Measurements from ENCODE around the gene TDP2. TPM values are rescaled to one million over a fixed set of nuclear protein-coding genes. Genes with fewer than 3 reads are reported as not detected.

TDP2 gene
- total RNA-seq, 3 donors from 2014 or later: 31.5 to 40.6 (median 37.2) TPM

DNA sequence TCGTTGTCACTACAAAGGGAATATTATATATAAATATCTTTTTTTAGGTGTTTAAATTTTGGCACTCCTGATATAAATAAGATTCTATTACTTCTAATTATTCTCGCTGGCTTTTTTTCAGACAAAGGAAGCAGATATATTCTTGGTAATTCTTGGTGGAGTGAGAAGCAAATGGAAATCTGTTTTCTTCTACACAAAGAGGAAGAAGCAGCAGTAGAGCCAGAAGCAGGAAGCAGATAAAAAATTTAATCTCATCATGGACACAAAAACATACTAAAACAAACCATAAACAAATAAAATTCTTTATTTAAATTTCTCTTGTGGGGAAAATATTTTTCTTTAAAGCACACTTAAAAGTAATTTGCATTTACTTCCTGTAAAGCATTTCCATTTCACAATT is 17.0 kb downstream of the TDP2 start:
- intact Hi-C loops (cut with DNase I; ENCODE audit: low total_unique reads): no loop called here
- DNase-seq (ENCODE audit: low spot score in 2 of 2): no peak
- Histone ChIP-seq H3K4me1 (no peaks in the 10 kb centered on the region), H3K9me3 (no peaks in the 10 kb centered on the region), H3K27ac (no peak overlapping the region), H3K27me3 (no peaks in the 10 kb centered on the region), H3K4me3 (no peak overlapping the region), H3K36me3 (no peaks in the 10 kb centered on the region)
- no peak for TF ChIP-seq CTCF (IDR thresholded peaks at IDR 0.05)
- TF ChIP-seq POLR2AphosphoS5 (IDR thresholded peaks at IDR 0.05): no peak
- TF ChIP-seq POLR2A (IDR thresholded peaks at IDR 0.05): no peak

- no peaks in the 10 kb centered on the region for H3K9me3 ChIP-seq
- H3K27me3 ChIP-seq: peaks cover 0 to 9% of the 10 kb centered on the region in 2 donors
- intact Hi-C loops (cut with DNase I; ENCODE audit: low total_unique reads): no loop called here
- H3K4me1 ChIP-seq: no peaks in the 10 kb centered on the region
- H3K27ac ChIP-seq: no peak overlapping the region
- no peak for TF ChIP-seq POLR2AphosphoS5 (IDR thresholded peaks at IDR 0.05)
- no peak for TF ChIP-seq CTCF (IDR thresholded peaks at IDR 0.05)
- no peak for TF ChIP-seq POLR2A (IDR thresholded peaks at IDR 0.05)
- H3K36me3 ChIP-seq: no peaks in the 10 kb centered on the region
- DNase-seq (ENCODE audit: low spot score in 2 of 2): no peak
- H3K4me3 ChIP-seq: no peak overlapping the region
Observed at GRCh38 chr6:24648276-24648675, 18.4 kb downstream of the TDP2 start.

GRCh38 chr6:24646771-24647170 is 19.9 kb downstream of the TDP2 start:
- intact Hi-C loops (cut with DNase I; ENCODE audit: low total_unique reads): no loop called here
- Histone ChIP-seq H3K9me3 (no peaks in the 10 kb centered on the region), H3K36me3 (no peaks in the 10 kb centered on the region), H3K4me3 (no peak overlapping the region), H3K27me3 (peaks cover 0 to 9% of the 10 kb centered on the region in 2 donors), H3K4me1 (no peaks in the 10 kb centered on the region), H3K27ac (no peak overlapping the region)
- no peak for DNase-seq (ENCODE audit: low spot score in 2 of 2)
- no peak for TF ChIP-seq CTCF (IDR thresholded peaks at IDR 0.05)

GRCh38 chr6:24644377-24644776 is 22.3 kb downstream of the TDP2 start:
- Histone ChIP-seq H3K4me3 (no peak overlapping the region), H3K4me1 (no peaks in the 10 kb centered on the region), H3K27me3 (peaks cover 0 to 9% of the 10 kb centered on the region in 2 donors), H3K27ac (no peak overlapping the region), H3K9me3 (no peaks in the 10 kb centered on the region), H3K36me3 (no peaks in the 10 kb centered on the region)
- TF ChIP-seq POLR2A (IDR thresholded peaks at IDR 0.05) (no peak), CTCF (IDR thresholded peaks at IDR 0.05) (no peak), POLR2AphosphoS5 (IDR thresholded peaks at IDR 0.05) (no peak)
- no peak for DNase-seq (ENCODE audit: low spot score in 2 of 2)
- intact Hi-C loops (cut with DNase I; ENCODE audit: low total_unique reads): no loop called here

DNA sequence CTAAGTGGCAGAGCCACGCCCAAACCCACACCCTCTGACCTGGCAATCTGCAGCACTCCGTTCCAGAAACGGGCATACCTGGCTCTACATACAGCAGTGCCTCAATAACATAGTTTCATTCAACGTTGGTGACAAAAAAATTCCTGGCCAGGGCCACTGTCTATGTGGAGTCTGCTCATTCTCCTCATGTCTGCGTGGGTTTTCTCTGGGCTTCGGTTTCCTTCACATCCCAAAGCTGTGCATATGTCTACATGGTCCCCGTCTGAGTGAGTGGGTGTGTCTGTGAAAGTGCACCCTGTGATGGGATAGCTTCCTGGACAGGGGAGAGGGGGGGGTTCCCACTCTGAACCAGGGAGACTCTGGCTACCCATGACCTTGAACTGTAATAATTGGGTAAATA is 22.8 kb downstream of the TDP2 start:
- intact Hi-C loops (cut with DNase I; ENCODE audit: low total_unique reads): no loop called here
- no peak for DNase-seq (ENCODE audit: low spot score in 2 of 2)
- no peaks in the 10 kb centered on the region for H3K4me1 ChIP-seq

More for the DNA sequence above, 22.8 kb downstream of the TDP2 start:
- H3K27ac ChIP-seq: no peak overlapping the region
- H3K27me3 ChIP-seq: peaks cover 0 to 9% of the 10 kb centered on the region in 2 donors
- H3K9me3 ChIP-seq: no peaks in the 10 kb centered on the region
- TF ChIP-seq POLR2A (IDR thresholded peaks at IDR 0.05) (no peak), CTCF (IDR thresholded peaks at IDR 0.05) (no peak), POLR2AphosphoS5 (IDR thresholded peaks at IDR 0.05) (no peak)
- no peaks in the 10 kb centered on the region for H3K36me3 ChIP-seq
- H3K4me3 ChIP-seq: no peak overlapping the region

Data from breast epithelium (tissue), 4 donors.